HPDE6-E6E7 (cell line): ENCODE results near the gene KCNIP2.
A peak's percentile ranks its signal among the peaks of the same experiment; 100 is the strongest.

Source experiments
- DNase-seq: peaks from one replicate; pipeline ENCODE4 v3.0.0; 2011; ENCODE audit warnings: missing footprints; ENCODE audit errors: extremely low spot score

Gene KCNIP2

DNA sequence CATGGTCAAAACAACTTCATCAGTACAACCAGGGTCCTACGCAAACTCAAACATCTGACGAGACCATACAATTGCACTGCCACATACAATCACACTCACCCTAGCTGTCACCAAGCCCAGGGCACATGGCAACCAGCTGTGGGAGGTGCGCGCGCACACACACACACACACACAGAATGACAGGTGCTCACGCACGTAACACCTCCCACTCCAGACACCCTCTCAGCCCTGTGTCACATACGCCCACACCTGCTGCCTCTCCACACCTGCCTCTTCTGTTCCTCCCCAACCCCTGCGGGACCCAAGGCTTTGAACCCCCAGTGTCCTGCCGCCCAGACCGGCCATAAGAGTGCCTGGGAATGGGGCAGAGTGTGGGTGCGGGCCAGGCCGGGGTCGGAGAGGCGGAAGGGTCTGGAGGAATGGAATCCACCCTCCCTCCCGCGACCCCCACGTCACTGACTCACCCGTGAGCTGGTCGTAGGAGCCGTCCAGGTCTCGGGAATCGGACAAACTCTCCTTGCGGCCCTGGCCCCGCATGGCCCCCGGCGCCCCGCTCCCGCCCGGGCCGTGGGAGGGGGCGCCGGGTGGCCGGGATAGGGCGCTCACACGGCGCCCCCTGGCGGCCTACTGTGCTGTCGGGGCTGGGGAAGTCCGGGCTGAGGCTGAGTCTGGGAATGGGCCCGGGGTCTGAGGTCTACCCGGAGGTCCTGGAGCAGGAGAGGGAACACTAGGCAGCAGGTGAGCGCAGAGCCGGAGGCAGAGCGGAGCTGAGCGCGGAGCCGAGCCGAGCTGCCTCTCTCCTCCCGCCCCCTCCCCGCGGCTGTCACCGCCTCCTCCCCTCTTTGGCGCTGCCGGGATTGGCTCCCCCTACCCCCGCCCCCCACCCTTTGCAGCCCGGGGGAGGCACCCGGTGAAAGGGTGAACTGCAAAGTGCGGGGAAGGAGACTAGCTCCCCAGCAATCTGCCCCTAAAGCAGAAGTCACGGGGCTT is at the start of gene KCNIP2:
TSS of gene KCNIP2 (minus strand) at position 769 of the 990 bp plus-strand sequence. CDS start at position 537, 232 bp downstream.
- DNase-seq, result no peak

GRCh38 chr10:101892782-101893391 is 49.3 kb upstream of the KCNIP2 start:
- DNase-seq, result no peak

GRCh38 chr10:101889256-101890210 is 45.9 kb upstream of the KCNIP2 start:
- DNase-seq, result peak; percentile 47

DNA sequence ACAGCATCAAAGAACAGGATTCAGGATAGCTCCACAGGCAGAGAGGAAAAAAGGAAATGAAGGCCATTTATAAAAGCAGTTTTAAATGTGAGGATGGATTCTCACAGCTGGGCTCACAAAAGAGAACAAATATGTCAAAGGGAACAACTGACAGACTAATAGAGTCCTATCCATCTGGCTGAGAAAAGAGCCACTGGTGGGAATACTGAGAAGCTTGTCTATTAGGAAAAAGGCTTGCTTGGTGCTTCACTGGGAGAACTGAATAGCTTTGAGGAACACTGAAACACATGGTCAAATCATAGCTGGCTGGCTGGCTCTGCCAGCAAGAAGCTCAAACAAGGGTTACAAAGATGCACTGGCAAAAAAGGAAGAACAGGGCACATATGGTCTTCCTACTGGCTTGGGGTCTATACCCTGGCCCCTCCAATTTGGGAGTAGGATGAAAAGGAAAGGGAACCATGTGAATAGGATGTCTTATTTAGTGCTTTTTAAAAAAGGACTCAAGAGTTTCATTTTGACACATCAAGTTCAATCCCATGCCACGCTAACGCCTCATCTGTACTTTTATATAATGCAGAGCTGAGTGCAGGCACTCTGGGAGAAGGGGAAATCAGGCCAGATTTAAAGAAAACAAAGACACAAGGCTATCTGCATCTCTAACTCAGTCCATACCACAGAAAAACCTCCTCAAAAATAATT is 44.8 kb upstream of the KCNIP2 start:
- DNase-seq, result no peak

DNA sequence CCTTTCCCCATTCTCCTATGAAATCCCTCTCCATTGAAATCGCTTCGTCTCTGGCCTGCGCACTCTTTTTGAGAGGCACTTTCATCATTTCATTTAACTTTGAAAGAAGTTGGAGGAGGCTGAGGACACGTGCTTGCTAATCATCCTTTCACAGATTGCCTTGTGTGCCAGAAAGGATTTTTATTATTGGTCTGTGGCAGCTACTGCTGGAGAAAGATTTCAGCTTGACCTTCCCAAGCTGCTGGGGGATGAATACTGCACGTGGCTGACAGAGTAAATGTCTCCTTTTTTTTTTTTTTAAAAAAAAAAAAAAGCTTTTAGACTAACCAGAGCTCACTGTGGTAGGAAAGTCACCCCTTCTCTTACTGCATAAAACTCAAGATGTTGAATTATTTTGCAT is 44.2 kb upstream of the KCNIP2 start:
- DNase-seq, result no peak

DNA sequence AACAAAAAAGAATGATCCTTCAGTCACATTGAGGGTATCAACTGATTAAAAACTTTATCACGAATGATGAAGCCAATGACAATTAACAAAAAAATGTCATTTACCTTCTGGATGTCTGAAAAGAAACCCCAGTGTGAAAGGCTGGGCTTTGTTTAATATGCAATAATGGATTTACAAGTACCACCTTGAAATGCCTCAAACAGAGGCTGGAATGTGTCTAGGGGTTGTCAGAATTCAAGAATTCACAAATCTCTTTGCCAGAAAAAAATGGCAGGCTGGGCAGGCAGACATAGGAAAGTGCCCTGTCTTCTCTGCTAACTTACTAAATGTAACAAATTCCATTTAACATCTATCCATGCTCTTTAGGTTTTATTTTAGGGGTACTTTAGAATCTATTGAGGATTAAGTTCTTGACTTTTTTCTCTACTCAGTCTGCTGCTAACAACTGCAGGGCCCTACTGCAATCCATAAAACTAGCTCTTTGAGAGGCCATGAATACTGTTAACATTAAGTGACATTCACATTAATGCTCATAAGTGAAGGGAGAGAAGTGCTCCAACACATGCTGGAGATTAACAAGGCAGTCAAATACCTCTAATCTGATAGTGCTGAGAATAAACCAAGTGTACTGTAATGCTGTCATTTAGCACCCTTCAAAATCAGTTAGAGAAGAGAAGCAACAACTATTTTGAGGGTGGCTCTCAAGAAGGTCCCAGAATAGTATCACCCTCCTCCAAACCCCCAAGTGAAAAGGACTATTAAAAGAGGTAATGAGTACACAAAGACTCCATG is 43.1 kb upstream of the KCNIP2 start:
- no peak for DNase-seq

- DNase-seq, result no peak
Observed at GRCh38 chr10:101881036-101881774, 37.6 kb upstream of the KCNIP2 start.

DNA sequence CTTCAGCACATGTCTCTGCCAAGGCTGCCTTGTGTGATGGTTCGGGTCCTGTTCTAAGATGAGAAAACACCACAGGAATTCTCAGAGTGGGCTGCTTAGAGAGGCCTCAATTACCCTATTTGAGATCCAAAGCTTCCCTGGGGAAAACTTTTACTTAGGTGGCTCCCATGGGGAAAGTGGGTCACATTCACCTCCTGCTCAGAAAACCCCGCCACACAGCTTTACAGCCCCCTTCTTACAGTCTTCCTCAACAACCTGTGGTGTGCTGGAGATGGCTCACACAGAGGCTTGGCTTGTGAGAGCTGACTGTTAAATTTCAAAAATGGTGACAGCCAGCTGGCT is 36.6 kb upstream of the KCNIP2 start:
- no peak for DNase-seq

DNA sequence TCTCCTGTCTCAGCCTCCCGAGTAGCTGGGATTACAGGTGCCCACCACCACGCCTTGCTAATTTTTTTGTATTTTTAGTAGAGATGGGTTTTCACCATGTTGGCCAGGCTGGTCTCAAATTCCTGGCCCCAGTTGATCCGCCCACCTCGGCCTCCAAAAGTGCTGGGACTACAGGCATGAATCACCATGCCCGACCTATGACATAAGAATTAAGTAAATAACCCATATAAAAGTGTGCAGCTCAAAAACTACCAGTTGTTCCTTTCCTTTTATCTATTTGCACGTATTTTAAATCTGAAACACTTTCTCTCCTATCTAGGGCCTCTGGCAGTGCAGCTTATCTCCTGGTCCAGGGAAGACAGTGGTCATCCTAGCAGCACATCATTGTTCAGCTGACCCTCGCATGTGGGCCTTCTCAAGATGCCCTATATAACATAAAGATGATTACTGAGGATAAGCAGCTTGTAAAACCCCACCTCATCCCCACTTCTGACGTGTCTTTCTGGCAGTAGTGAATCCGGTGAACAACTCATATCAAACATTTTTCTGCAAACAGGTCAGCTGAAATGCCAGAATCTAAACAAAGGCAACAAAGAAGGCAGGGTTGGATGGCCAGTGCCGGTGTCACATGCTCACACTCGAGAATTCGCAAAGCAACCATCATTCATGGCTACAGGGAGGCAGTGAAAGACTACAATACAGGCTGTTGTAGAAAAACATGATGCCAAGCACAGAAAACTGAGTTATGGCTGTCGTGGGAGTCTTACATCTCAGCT is 36.0 kb upstream of the KCNIP2 start:
- DNase-seq, result no peak

GRCh38 chr10:101878869-101879268 is 35.3 kb upstream of the KCNIP2 start:
- no peak for DNase-seq

DNA sequence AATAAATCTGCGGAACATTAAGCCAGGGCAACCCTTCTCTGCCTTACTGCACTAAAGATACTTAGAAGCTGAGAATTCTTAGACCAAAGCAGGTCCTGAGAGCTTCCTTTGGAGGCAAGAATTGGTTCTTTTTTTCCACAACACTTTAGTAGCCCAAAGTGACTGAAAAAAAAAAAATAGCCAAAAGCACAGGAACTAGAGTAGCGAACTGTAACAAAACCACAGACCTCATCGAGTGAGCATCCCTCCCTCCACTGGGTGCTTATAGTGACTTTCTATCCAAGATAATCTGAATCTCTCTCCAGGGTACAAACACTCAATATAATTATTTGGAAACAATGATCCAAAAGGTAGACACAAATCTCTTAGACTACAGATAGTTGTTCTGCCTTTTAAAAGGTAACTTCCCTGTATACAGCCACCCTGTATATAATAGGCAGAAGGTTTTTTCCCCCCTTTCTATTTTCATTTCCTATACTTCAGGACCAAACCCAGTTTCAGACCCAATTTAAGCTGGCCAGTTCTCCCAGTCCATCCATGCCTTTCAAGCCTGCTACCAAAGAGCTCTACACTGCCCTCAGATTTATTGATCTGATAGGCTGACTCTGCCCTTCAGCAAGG is 31.6 kb upstream of the KCNIP2 start:
- DNase-seq, result no peak

DNA sequence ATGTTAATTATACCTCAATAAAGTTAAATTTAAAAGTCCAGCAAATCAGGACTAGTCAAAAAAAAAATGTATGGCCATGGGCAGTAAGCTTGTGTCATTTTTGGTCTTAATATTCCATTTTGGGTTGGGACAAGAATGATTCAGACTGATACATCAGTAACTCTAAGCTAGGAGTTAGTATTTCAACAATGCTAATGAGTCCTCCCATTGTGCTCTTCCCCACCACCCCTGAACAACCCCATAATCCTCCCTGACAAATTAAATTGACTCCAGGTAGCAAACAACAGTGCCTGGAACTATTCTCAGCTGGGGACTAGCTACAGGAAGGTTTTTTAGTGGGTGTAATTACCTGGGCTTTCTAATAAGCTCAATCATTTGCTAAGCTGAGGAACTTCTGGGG is 30.7 kb upstream of the KCNIP2 start:
- DNase-seq, result no peak

DNA sequence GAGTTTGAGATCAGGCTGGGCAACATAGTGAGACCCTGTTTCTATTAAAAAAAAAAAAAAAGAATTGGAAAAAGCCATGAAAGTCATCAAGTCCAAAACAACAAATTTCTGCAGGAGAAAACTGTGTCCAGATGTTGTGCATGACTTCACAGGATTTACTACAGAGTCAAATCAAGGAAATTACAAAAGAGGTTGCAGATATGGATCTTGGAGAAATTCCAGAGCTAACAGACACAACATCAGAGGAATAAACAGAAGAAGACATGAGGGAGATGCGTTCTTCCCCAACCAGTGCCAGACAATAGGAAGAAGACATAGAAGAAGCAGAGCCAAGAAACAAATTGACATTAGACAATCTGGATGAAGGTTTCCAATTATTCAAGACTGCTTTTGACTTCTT is 24.3 kb upstream of the KCNIP2 start:
- DNase-seq, result no peak

GRCh38 chr10:101859530-101859929 is 15.9 kb upstream of the KCNIP2 start:
- DNase-seq, result no peak

- DNase-seq, result no peak
Observed at GRCh38 chr10:101858723-101859500, 15.3 kb upstream of the KCNIP2 start.

- no peak for DNase-seq
Observed at GRCh38 chr10:101857802-101858476, 14.3 kb upstream of the KCNIP2 start.

DNA sequence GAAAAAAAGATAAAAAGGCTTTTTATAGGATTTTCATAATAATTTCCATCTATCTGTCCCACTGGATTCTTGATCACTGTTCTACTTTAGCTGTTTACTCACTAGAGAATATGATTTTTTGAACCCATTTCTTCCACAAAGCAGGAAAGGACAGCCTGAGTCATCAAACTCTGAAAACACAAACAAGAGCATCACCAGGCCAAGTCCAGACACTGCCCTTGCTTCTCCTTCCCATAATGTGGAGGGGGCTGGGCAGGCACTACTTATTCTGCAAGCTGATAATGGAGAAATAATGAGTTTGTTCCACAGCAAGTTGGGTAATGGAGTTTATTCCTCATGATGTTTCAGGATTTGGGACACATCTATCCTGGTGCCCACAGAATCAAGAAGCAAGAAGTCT is 13.0 kb upstream of the KCNIP2 start:
- DNase-seq, result no peak
